ENCODE data around the gene CHRNA5.
"Not testable (repeated sequence)": the region's sequence is repeated elsewhere in the genome, so short reads cannot be mapped to it uniquely, and the experiment has no call there.

The CHRNA5 gene

GRCh38 chr15:78565951-78566774, 843 bp downstream of the CHRNA5 start:
- DNase-seq (ENCODE audit: low spot score) = peak; percentile 62

GRCh38 chr15:78567531-78567930, 2.2 kb downstream of the CHRNA5 start:
- DNase-seq (ENCODE audit: low spot score) = no peak

- no peak for DNase-seq (ENCODE audit: low spot score)
These were observed 5.4 kb downstream of the CHRNA5 start for GRCh38 chr15:78570710-78571109.

GRCh38 chr15:78571382-78571781, 6.1 kb downstream of the CHRNA5 start:
- no peak for DNase-seq (ENCODE audit: low spot score)

GRCh38 chr15:78573416-78573815, 8.1 kb downstream of the CHRNA5 start:
- DNase-seq (ENCODE audit: low spot score) = no peak

GRCh38 chr15:78574944-78575343, 9.6 kb downstream of the CHRNA5 start:
- no peak for DNase-seq (ENCODE audit: low spot score)

GRCh38 chr15:78597583-78597982, 32.3 kb downstream of the CHRNA5 start:
- DNase-seq (ENCODE audit: low spot score) = no peak

- no peak for DNase-seq (ENCODE audit: low spot score)
These were observed 33.0 kb downstream of the CHRNA5 start for GRCh38 chr15:78598348-78598747.

- DNase-seq (ENCODE audit: low spot score) = peak; percentile 5
These were observed 33.9 kb downstream of the CHRNA5 start for GRCh38 chr15:78599189-78599588.

GRCh38 chr15:78603467-78603866, 38.1 kb downstream of the CHRNA5 start:
- no peak for DNase-seq (ENCODE audit: low spot score)

- DNase-seq (ENCODE audit: low spot score) = no peak
These were observed 39.1 kb downstream of the CHRNA5 start for GRCh38 chr15:78604420-78604819.

GRCh38 chr15:78605201-78605600, 39.9 kb downstream of the CHRNA5 start:
- no peak for DNase-seq (ENCODE audit: low spot score)

- no peak for DNase-seq (ENCODE audit: low spot score)
These were observed 40.4 kb downstream of the CHRNA5 start for GRCh38 chr15:78605680-78606079.

GRCh38 chr15:78609551-78609950, 44.2 kb downstream of the CHRNA5 start:
- DNase-seq (ENCODE audit: low spot score) = not testable (repeated sequence)

GRCh38 chr15:78614021-78614420, 48.7 kb downstream of the CHRNA5 start:
- DNase-seq (ENCODE audit: low spot score) = no peak

- no peak for DNase-seq (ENCODE audit: low spot score)
These were observed 49.9 kb downstream of the CHRNA5 start for GRCh38 chr15:78615151-78615589.

GRCh38 chr15:78616506-78616905, 51.2 kb downstream of the CHRNA5 start:
- no peak for DNase-seq (ENCODE audit: low spot score)

- no peak for DNase-seq (ENCODE audit: low spot score)
These were observed 51.8 kb downstream of the CHRNA5 start for GRCh38 chr15:78617076-78617475.

- DNase-seq (ENCODE audit: low spot score) = no peak
These were observed 52.2 kb downstream of the CHRNA5 start for GRCh38 chr15:78617516-78617915.

- DNase-seq (ENCODE audit: low spot score) = no peak
These were observed 52.7 kb downstream of the CHRNA5 start for GRCh38 chr15:78618064-78618463.

GRCh38 chr15:78618490-78618934, 53.2 kb downstream of the CHRNA5 start:
- DNase-seq (ENCODE audit: low spot score) = peak; percentile 100

- peak; percentile 65 for DNase-seq (ENCODE audit: low spot score)
These were observed 54.0 kb downstream of the CHRNA5 start for GRCh38 chr15:78619022-78619950.
